BE2C (cell line): Measurements from ENCODE around the gene HOXA13.
A peak's percentile ranks its signal among the peaks of the same experiment; 100 is the strongest.

Experiments used
- DNase-seq: peaks from one replicate; pipeline ENCODE4 v3.0.0-alpha.2; 2020
- H3K27me3 ChIP-seq: fragments of 250-450 bp; sonication (Bioruptor Pico); 2 replicates; pipeline ENCODE4 v1.5.1; 2020; ENCODE audit warnings: mild to moderate bottlenecking
- H3K36me3 ChIP-seq: fragments of 250-450 bp; sonication (Bioruptor Pico); 2 replicates; pipeline ENCODE4 v1.5.1; 2020; ENCODE audit warnings: mild to moderate bottlenecking
- H3K4me1 ChIP-seq: fragments of 250-450 bp; sonication (Bioruptor Pico); 2 replicates; pipeline ENCODE4 v1.5.1; 2020
- H3K4me3 ChIP-seq: 2 replicates; pipeline ENCODE4 v1.5.1; 2011; ENCODE audit warnings: low read depth, low read length
- H3K9me3 ChIP-seq: fragments of 250-450 bp; sonication (Bioruptor Pico); 2 replicates; pipeline ENCODE4 v1.5.1; 2020
- TF ChIP-seq, protein P1 (sequence below): IDR thresholded peaks from 2 replicates; pipeline ENCODE4 v1.5.1; 2012; ENCODE audit warnings: mild to moderate bottlenecking, low read depth, low read length

Gene HOXA13

DNA sequence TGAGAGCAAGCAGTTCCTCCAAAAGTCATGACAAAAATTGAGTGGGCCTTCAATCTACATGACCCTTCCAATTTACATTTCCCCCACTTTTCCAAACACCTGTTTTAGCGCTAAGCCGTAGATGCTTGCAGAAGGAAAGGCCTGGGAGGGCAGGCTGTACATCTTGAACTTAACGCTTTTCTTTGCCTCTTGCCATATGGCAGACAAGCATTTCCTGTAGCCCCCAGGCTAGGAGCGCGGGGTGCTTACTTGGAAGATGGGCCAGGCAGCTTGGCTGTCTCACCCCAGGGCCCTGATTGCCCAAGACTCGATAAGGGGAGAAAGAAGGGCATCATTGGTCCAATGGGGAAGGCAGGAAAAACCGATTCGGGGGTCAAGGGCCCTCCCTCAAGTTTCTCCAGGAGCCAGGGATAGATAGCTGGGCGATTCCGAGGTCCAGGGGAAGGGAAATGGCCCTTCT, 27.5 kb downstream of the HOXA13 start:
- Histone ChIP-seq H3K4me3 (no peak overlapping the region), H3K27me3 (peaks cover 100% of the 10 kb centered on the region), H3K4me1 (no peaks in the 10 kb centered on the region), H3K36me3 (no peaks in the 10 kb centered on the region), H3K9me3 (no peaks in the 10 kb centered on the region; the same call in 1 of the 2 replicates)
- TF ChIP-seq, protein P1, sequence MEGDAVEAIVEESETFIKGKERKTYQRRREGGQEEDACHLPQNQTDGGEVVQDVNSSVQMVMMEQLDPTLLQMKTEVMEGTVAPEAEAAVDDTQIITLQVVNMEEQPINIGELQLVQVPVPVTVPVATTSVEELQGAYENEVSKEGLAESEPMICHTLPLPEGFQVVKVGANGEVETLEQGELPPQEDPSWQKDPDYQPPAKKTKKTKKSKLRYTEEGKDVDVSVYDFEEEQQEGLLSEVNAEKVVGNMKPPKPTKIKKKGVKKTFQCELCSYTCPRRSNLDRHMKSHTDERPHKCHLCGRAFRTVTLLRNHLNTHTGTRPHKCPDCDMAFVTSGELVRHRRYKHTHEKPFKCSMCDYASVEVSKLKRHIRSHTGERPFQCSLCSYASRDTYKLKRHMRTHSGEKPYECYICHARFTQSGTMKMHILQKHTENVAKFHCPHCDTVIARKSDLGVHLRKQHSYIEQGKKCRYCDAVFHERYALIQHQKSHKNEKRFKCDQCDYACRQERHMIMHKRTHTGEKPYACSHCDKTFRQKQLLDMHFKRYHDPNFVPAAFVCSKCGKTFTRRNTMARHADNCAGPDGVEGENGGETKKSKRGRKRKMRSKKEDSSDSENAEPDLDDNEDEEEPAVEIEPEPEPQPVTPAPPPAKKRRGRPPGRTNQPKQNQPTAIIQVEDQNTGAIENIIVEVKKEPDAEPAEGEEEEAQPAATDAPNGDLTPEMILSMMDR = no peak
- peak; percentile 1 for DNase-seq

DNA sequence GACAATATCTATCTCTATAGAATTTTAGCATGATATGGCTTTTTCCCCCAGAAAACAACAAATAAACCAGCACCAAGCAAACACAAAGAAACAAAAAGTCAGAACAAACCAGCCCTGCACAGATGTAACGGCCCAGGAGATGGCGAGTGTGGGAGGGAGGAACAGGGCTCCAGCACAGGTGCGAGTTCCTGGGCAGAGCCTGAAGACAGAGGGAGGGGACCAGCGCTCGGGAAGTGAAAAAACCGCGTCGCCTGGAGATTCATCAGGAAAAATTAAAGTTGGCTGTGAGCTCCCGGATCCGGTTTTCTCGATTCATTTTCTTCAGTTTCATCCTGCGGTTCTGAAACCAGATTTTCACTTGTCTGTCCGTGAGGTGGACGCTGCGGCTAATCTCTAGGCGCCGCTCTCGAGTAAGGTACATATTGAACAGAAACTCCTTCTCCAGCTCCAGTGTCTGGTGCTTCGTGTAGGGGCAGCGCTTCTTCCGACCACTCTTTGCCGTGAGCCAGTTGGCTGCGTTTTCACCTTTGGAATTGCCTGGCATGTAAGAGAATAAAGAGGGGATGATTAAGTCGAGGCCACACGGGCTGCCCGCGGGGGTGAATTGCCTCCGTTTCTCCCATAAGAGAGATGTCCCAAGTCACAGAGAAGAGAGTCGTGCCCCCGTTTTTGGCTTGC, 28.1 kb downstream of the HOXA13 start:
- Histone ChIP-seq H3K4me1 (no peaks in the 10 kb centered on the region), H3K36me3 (no peaks in the 10 kb centered on the region), H3K9me3 (no peaks in the 10 kb centered on the region; the same call in 1 of the 2 replicates), H3K27me3 (peaks cover 100% of the 10 kb centered on the region), H3K4me3 (no peak overlapping the region)
- peak; percentile 12 for DNase-seq
- TF ChIP-seq, protein P1 = no peak

DNA sequence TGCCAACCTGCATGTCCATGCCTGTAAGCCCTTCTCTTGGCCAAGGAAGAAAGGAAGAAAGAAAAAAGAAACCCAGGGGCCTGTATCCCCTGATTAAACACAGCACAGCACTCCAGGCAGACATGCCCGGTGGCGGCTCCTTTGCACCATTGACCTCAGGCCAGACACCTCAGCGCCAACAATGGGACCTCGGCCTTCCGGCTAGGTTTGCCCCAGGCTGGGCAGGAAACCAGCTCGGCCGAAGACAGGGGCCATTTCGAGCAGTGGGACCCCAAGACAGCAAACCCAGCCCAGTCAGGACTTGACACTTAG, 28.6 kb downstream of the HOXA13 start:
- TF ChIP-seq, protein P1 = no peak
- Histone ChIP-seq H3K36me3 (no peaks in the 10 kb centered on the region), H3K27me3 (peaks cover 100% of the 10 kb centered on the region), H3K4me1 (no peaks in the 10 kb centered on the region), H3K9me3 (no peaks in the 10 kb centered on the region; the same call in 1 of the 2 replicates), H3K4me3 (no peak overlapping the region)
- peak; percentile 2 for DNase-seq

DNA sequence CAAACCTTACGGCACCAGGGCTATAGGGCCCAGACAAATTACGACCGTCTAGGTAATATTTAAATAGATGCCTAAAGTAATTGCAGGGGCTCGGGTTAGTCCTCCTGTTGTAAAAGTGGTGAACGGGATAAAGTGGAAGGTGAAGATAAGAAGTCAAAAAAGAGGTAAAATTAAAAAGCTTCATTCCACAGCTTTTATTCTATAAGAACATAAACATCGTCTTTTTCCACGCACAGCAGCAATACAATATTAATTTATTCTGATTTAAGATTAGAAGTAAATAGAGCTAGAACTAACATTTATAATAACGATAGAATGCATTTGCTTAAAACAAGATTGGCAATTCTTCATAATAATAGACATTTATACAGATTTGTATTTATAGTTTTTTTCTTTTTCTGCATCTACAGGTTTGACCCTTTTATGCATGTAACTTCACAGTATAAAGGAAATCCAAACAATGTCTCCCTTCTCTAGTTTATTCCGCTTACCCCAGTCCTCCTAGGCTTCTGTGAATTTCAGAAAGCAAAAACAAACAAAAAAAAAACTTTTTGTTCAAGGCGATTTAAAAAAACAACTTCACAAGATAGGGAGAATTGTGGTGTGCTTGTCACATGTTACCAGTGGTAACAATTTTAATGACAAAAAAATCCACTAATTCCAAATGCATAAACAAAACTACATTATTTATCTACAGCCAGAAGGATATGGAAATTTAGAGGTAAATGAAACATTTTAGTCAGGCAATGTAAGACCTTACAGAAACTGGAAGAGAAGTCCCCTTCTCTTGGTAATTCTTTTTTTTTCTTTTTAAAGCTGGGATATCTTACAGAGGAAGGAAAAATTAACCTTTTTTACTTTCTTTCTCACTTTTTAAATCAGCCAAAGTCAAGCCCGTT, 29.2 kb downstream of the HOXA13 start:
- no peaks in the 10 kb centered on the region; the same call in 1 of the 2 replicates for H3K9me3 ChIP-seq
- no peaks in the 10 kb centered on the region for H3K4me1 ChIP-seq
- no peak overlapping the region for H3K4me3 ChIP-seq
- DNase-seq = no peak
- H3K27me3 ChIP-seq = peaks cover 100% of the 10 kb centered on the region
- TF ChIP-seq, protein P1 = no peak
- no peaks in the 10 kb centered on the region for H3K36me3 ChIP-seq

DNA sequence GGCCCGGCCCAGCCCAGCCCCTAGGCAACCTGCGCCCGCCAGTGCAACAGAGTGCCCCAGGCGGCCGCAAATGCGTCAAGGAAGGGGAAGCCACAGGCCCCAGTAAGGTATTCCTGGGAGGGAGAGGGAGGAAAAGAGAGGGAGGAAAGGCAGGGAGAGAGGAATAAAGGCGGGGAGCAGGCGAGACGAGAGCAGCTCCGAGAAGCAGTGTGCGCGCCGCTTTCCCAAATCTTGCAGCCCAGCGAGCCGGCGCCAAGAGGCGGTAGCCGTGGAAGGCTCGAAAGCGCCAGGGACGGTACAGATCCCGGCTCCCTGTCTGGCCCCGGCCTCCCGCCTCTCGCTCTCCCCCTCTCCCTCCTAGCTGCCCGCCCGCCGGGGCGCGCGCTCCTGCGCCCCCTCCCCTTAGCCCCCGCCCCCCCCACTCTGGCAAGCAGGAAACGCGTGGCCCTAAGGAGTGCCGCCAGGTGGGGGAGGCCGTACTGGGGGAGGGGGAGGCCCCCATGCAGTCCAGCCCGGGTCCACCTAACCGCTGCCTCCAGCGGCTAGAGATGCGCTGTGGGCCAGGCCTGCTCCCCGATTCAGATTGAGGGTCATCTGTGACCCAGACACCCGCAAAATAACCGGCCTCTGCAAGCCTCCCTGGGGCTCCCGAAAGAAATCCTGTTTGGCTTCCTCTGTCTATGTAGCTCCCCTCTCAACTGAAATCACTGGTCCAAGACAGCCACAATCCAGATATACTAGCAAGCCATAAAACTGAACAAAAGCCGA, 30.0 kb downstream of the HOXA13 start:
- Histone ChIP-seq H3K4me1 (no peaks in the 10 kb centered on the region), H3K36me3 (no peaks in the 10 kb centered on the region), H3K4me3 (no peak overlapping the region), H3K9me3 (no peaks in the 10 kb centered on the region; the same call in 1 of the 2 replicates), H3K27me3 (peaks cover 100% of the 10 kb centered on the region)
- TF ChIP-seq, protein P1 = no peak
- DNase-seq = no peak
